ENCODE results near the gene GNG7. TPM values are rescaled to one million over a fixed set of nuclear protein-coding genes. Genes with fewer than 3 reads are reported as not detected.
"Not testable (repeated sequence)": the region's sequence is repeated elsewhere in the genome, so short reads cannot be mapped to it uniquely, and the experiment has no call there.

Gene GNG7
- polyA plus RNA-seq, 1 experiment: 0.57 TPM

- TF ChIP-seq CTCF (IDR thresholded peaks at IDR 0.05; ENCODE audit: low read depth, low read length): no peak
- H3K9me3 ChIP-seq (ENCODE audit: control insufficient read depth, insufficient read depth, low read length): peaks cover 16% of the 10 kb centered on the region
- no peaks in the 10 kb centered on the region for H3K27me3 ChIP-seq (ENCODE audit: control insufficient read depth, insufficient read depth, low read length)
- ChIA-PET CTCF (no interaction called here), POLR2A (interaction anchor here (0.6 to 7.1 kb wide), 2 partner anchors 35 to 106 kb away, joined by 3 to 238 read pairs; partner anchors contain the start of gene GADD45B)
- no peak overlapping the region for H3K4me3 ChIP-seq (ENCODE audit: low read depth, low read length)
- H3K27ac ChIP-seq (ENCODE audit: low read depth, low read length): no peak overlapping the region
- no peak for DNase-seq (ENCODE audit: low read depth, low spot score)
Measured at GRCh38 chr19:2582984-2583956, 119.2 kb downstream of the GNG7 start.

DNA sequence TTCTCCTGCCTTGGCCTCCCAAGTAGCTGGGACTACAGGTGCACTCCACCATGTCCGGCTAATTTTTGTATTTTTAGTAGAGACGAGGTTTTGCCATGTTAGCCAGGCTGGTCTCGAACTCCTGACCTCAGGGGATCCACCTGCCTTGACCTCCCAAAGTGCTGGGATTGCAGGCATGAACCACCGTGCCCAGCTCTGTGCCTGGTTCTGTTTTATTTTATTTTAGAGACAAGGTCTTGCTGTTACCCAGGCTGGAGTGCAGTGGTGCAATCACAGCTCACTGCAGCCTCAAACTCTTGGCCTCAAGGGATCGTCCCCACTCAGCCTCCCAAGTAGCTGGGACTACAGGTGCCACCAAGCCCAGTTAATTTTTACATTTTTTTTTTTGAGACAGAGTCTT, 122.1 kb downstream of the GNG7 start:
- H3K27me3 ChIP-seq (ENCODE audit: control insufficient read depth, insufficient read depth, low read length); H3K27ac ChIP-seq (ENCODE audit: low read depth, low read length); H3K4me3 ChIP-seq (ENCODE audit: low read depth, low read length); DNase-seq (ENCODE audit: low read depth, low spot score): not testable (repeated sequence)
- ChIA-PET CTCF (interaction anchor here (0.6 to 3.6 kb wide), 9 partner anchors 10 to 107 kb away, joined by 3 to 20 read pairs (median 6); partner anchors contain the start of gene GADD45B), POLR2A (interaction anchor here (0.6 to 7.1 kb wide), 5 partner anchors 31 to 103 kb away, joined by 3 to 238 read pairs (median 10); partner anchors contain the start of gene GADD45B)
- H3K9me3 ChIP-seq (ENCODE audit: control insufficient read depth, insufficient read depth, low read length): peaks cover 23% of the 10 kb centered on the region

DNA sequence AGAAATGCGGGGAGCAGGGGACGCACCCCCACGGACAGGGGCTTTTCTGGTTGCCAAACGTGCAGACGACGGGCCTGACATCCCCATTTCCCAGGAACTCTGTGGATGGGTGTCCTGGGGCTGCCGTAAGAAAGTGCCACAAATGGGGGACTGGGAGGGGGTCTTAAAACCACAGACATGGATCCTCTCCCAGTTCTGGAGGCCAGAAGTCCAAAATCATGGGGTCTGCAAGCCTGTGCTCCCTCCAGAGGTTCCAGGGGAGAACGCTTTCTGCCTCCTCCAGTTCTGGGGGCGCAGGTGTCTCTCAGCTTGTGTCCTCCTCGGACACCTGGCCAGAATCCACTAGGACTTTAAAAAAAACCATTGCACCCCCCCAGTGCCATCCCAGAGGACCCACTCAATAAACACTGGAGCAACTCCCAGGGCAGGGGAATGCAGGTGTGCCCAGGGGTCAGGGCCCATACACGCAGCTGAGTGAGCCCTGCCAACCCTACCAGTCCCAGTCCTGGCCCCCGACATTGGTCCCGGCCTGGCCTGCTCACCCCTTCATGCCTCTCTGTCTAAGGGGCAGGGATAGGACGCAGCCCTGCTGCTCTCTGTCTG, 122.7 kb downstream of the GNG7 start:
- peak overlapping the region; percentile 64 for H3K4me3 ChIP-seq (ENCODE audit: low read depth, low read length)
- CTCF ChIA-PET: interaction anchor here (0.6 to 3.6 kb wide), 12 partner anchors 9 to 106 kb away, joined by 3 to 20 read pairs (median 4); partner anchors contain the start of gene GADD45B
- TF ChIP-seq CTCF (IDR thresholded peaks at IDR 0.05; ENCODE audit: low read depth, low read length): no peak
- peak overlapping the region; percentile 75 for H3K27ac ChIP-seq (ENCODE audit: low read depth, low read length)
- H3K9me3 ChIP-seq (ENCODE audit: control insufficient read depth, insufficient read depth, low read length): peaks cover 23% of the 10 kb centered on the region
- POLR2A ChIA-PET: interaction anchor here (0.6 to 7.1 kb wide), 11 partner anchors 19 to 106 kb away, joined by 3 to 238 read pairs (median 5); partner anchors contain the start of gene GADD45B
- DNase-seq (ENCODE audit: low read depth, low spot score): no peak
- H3K27me3 ChIP-seq (ENCODE audit: control insufficient read depth, insufficient read depth, low read length): no peaks in the 10 kb centered on the region

DNA sequence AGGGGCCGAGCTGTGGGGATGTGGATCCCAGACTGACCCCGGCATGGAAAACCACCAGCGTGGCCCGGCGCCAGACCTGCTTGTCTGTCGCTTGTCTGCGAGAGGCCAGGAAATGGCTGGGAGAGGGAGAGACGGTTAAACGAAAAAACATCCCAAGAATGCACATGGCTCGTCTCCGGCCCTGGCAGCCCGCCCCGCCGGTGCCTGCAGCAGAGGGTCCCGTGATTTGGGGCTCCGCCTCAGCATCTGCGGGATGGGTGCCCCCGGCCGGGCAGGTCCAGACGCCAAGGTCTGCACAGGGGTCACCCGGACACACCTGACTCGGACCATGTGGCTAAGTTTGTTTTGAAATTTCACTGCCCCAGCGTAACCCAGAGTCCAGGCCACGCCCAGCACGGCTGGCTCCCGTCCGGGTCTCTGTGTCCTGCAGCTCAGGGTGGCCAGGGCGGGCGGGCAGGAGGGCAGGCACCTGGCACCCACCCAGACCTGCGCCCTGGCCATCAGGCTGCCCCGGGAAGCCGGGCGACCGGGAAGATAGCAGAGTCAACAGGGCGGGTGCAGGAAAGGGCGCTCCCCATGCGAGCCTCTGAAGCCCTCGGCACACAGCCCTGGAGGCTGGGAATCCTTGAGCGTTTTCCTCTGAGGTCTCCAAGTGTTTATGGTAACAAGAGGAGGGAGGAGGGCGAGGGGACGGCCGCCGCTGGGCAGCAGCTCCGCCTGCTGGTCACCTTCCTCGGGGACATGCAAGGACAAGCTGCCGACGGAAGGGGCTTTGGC, 123.4 kb downstream of the GNG7 start:
- H3K27me3 ChIP-seq (ENCODE audit: control insufficient read depth, insufficient read depth, low read length): no peaks in the 10 kb centered on the region
- DNase-seq (ENCODE audit: low read depth, low spot score): peak; percentile 61
- CTCF ChIA-PET: interaction anchor here (0.6 to 3.6 kb wide), 14 partner anchors 9 to 107 kb away, joined by 3 to 20 read pairs (median 4); partner anchors contain the start of gene GADD45B
- peak; percentile 94 for TF ChIP-seq CTCF (IDR thresholded peaks at IDR 0.05; ENCODE audit: low read depth, low read length)
- H3K9me3 ChIP-seq (ENCODE audit: control insufficient read depth, insufficient read depth, low read length): peaks cover 29% of the 10 kb centered on the region
- H3K4me3 ChIP-seq (ENCODE audit: low read depth, low read length): peak overlapping the region; percentile 64
- POLR2A ChIA-PET: interaction anchor here (0.6 to 7.1 kb wide), 16 partner anchors 9 to 151 kb away, joined by 3 to 238 read pairs (median 4); partner anchors contain the start of gene GADD45B
- H3K27ac ChIP-seq (ENCODE audit: low read depth, low read length): peak overlapping the region; percentile 75
